ENCODE measurements around the gene EML3.

Gene EML3

GRCh38 chr11:62553839-62554361 is 58.7 kb downstream of the EML3 start:
- in situ Hi-C loops (cut with MboI; ENCODE audit: low sequenced_read_pairs) = no loop called here

- in situ Hi-C loops (cut with MboI; ENCODE audit: low sequenced_read_pairs) = no loop called here
Observed at GRCh38 chr11:62553080-62553838, 59.3 kb downstream of the EML3 start.

- in situ Hi-C loops (cut with MboI; ENCODE audit: low sequenced_read_pairs) = no loop called here
Observed at GRCh38 chr11:62552485-62553079, 60.0 kb downstream of the EML3 start.
